ENCODE measurements around the gene GSTA4.

GRCh38 chr6:52972989-52973388, 22.1 kb downstream of the GSTA4 start:
- TF ChIP-seq EZH2 (IDR thresholded peaks at IDR 0.05; ENCODE audit: low read length) (no peak), CTCF (optimal IDR thresholded peaks at IDR 0.05 in 1 of 3, IDR thresholded peaks at IDR 0.05 in 1 of 3, conservative IDR thresholded peaks at IDR 0.05 in 1 of 3; ENCODE audit: extremely low read depth in 1 of 3, insufficient read depth in 2 of 3, low read length in 3 of 3) (no peak)

Data from keratinocyte (primary cell).